ENCODE data around the gene NUDT2. TPM values are rescaled to one million over a fixed set of nuclear protein-coding genes. Genes with fewer than 3 reads are reported as not detected.
"Not testable (repeated sequence)": the region's sequence is repeated elsewhere in the genome, so short reads cannot be mapped to it uniquely, and the experiment has no call there.

Gene NUDT2
- total RNA-seq, 4 donors from 2014 or later = 1.4 to 31.0 (median 9.7) TPM

DNA sequence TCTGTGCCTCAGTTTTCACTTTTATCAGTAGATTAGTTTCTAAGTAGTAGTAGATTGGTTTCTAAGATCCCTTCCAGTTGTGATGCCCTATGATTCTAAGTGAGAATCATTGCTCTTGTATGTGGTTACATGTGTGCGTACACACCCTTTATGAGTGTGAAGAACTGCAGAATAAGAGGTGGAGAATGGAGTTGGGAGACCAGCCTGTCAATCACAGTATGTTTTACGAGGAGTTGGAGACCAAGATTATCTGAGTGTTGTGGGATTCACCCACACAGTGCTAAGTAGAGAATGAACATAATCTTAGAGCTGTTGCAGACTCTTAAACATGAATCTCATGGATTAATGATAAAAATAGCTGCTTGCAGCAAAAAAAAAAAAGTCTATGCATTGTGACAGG is 37.9 kb upstream of the NUDT2 start:
- Histone ChIP-seq H3K4me3 (no peak overlapping the region), H3K27ac (no peak overlapping the region), H3K4me1 (no peaks in the 10 kb centered on the region), H3K9me3 (no peaks in the 10 kb centered on the region), H3K36me3 (no peaks in the 10 kb centered on the region), H3K27me3 (no peaks in the 10 kb centered on the region)
- in situ Hi-C loops (cut with MboI; ENCODE audit: low pct_ligation_motif_present in 1 of 4, low pct_unique_long_range_greater_than_20kb in 1 of 4, low sequenced_read_pairs in 3 of 4) (no loop called here), intact Hi-C loops (cut with DNase I; ENCODE audit: low total_unique reads) (no loop called here)
- TF ChIP-seq POLR2A (IDR thresholded peaks at IDR 0.05) (no peak), EP300 (IDR thresholded peaks at IDR 0.05; ENCODE audit: low read depth) (no peak), POLR2AphosphoS5 (IDR thresholded peaks at IDR 0.05) (no peak)
- TF ChIP-seq, protein P1, sequence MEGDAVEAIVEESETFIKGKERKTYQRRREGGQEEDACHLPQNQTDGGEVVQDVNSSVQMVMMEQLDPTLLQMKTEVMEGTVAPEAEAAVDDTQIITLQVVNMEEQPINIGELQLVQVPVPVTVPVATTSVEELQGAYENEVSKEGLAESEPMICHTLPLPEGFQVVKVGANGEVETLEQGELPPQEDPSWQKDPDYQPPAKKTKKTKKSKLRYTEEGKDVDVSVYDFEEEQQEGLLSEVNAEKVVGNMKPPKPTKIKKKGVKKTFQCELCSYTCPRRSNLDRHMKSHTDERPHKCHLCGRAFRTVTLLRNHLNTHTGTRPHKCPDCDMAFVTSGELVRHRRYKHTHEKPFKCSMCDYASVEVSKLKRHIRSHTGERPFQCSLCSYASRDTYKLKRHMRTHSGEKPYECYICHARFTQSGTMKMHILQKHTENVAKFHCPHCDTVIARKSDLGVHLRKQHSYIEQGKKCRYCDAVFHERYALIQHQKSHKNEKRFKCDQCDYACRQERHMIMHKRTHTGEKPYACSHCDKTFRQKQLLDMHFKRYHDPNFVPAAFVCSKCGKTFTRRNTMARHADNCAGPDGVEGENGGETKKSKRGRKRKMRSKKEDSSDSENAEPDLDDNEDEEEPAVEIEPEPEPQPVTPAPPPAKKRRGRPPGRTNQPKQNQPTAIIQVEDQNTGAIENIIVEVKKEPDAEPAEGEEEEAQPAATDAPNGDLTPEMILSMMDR (IDR thresholded peaks at IDR 0.05) = no peak
- 90 to 100% methylated on average over 2 of the region's 2 CpGs for WGBS, 2 donors (ENCODE audit: low coverage in 1 of 2)
- no peak for DNase-seq

DNA sequence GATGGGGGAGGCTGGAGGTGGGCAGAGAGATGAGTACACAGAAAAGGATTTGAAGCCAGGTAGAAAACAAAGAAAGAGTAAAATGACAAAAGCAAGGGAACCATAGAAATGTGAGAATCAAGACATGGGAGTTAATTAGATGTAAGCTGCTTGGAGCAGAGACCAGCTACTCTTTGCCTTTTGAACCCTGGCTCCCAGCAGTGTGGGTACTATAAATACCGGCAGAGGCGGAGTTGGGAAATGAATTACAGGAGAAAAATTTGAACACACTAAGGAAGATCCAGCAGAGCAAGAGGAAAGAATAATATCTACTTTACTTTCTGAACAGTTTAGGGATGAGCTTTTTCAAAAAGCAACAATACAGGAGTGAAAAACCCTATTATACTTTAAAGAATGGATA is 36.8 kb upstream of the NUDT2 start:
- in situ Hi-C loops (cut with MboI; ENCODE audit: low pct_ligation_motif_present in 1 of 4, low pct_unique_long_range_greater_than_20kb in 1 of 4, low sequenced_read_pairs in 3 of 4) (no loop called here), intact Hi-C loops (cut with DNase I; ENCODE audit: low total_unique reads) (no loop called here)
- H3K27me3 ChIP-seq = no peaks in the 10 kb centered on the region
- no peak for TF ChIP-seq POLR2A (IDR thresholded peaks at IDR 0.05)
- TF ChIP-seq EP300 (IDR thresholded peaks at IDR 0.05; ENCODE audit: low read depth) = no peak
- TF ChIP-seq, protein P1 (IDR thresholded peaks at IDR 0.05) = no peak
- TF ChIP-seq POLR2AphosphoS5 (IDR thresholded peaks at IDR 0.05) = no peak
- H3K4me3 ChIP-seq = no peak overlapping the region
- 38% methylated on average over 2 of the region's 2 CpGs; no CpG with 5 or more reads in 1 of the 2 donors for WGBS, 2 donors (ENCODE audit: low coverage in 1 of 2)
- H3K4me1 ChIP-seq = no peaks in the 10 kb centered on the region
- H3K27ac ChIP-seq = no peak overlapping the region
- H3K36me3 ChIP-seq = no peaks in the 10 kb centered on the region
- DNase-seq = no peak
- no peaks in the 10 kb centered on the region for H3K9me3 ChIP-seq

DNA sequence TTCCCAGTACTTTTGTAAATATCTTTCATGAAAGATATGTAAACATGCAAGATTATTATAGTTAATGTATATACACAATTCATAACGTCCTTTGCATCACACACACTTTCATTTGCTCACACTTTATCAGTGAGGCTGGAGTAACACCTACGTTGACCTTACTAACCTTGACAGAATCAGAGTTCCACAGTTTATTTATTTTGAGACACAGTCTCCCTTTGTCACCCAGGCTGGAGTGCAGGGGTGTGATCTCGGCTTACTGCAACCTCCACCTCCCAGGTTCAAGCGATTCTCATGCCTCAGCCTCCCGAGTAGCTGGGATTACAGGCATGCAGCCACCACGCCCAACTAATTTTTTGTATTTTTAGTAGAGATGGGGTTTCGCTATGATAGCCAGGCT is 28.3 kb upstream of the NUDT2 start:
- H3K4me1 ChIP-seq; H3K4me3 ChIP-seq; H3K27ac ChIP-seq; DNase-seq; H3K27me3 ChIP-seq; intact Hi-C loops (cut with DNase I; ENCODE audit: low total_unique reads); H3K9me3 ChIP-seq; in situ Hi-C loops (cut with MboI; ENCODE audit: low pct_ligation_motif_present in 1 of 4, low pct_unique_long_range_greater_than_20kb in 1 of 4, low sequenced_read_pairs in 3 of 4); H3K36me3 ChIP-seq: not testable (repeated sequence)
- WGBS, 2 donors (ENCODE audit: low coverage in 1 of 2) = 79 to 84% methylated on average over 7 of the region's 7 CpGs

DNA sequence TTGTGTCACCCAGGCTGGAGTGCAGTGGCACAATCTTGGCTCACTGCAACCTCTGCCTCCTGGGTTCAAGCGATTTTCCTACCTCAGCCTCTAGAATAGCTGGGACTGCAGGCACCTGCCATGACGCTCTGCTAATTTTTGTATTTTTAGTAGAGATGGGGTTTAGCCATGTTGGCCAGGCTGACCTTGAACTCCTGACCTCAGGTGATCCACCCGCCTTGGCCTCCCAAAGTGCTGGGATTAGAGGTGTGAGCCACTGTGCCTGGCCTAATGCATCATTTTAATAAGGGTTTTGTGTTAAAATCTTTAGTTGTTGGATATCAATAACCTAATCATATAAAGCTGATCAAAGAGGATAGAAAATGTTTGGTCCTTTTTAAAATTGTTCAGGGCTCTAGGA is 21.1 kb upstream of the NUDT2 start:
- intact Hi-C loops (cut with DNase I; ENCODE audit: low total_unique reads); H3K4me3 ChIP-seq; H3K4me1 ChIP-seq; in situ Hi-C loops (cut with MboI; ENCODE audit: low pct_ligation_motif_present in 1 of 4, low pct_unique_long_range_greater_than_20kb in 1 of 4, low sequenced_read_pairs in 3 of 4); H3K9me3 ChIP-seq; H3K27ac ChIP-seq; DNase-seq; H3K36me3 ChIP-seq; H3K27me3 ChIP-seq: not testable (repeated sequence)
- 94 to 100% methylated on average over 1 to 3 of the region's 3 CpGs for WGBS, 2 donors (ENCODE audit: low coverage in 1 of 2)

DNA sequence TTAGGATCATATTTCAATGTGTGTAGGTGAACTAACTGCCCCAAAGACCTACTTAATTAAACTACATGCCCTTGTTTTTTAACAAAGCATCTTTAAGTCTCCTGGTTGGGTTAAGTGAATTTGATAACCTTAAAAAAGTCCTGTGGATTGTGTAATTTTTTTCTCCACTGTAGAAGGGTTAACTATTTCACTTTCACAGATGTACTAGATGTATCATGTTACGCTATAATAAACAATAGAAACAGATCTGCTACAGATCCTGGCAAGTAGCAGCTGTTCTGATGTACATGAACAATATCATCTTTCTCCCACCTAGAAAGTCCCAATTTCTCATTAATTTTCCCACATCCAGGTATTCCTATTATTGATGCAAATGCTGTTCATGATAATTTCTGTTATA is 19.2 kb upstream of the NUDT2 start:
- Histone ChIP-seq H3K36me3 (no peaks in the 10 kb centered on the region), H3K4me3 (no peak overlapping the region), H3K27me3 (no peaks in the 10 kb centered on the region), H3K4me1 (no peaks in the 10 kb centered on the region), H3K9me3 (no peaks in the 10 kb centered on the region), H3K27ac (no peak overlapping the region)
- WGBS, 2 donors (ENCODE audit: low coverage in 1 of 2) = 89% methylated on average over 1 of the region's 1 CpG
- TF ChIP-seq POLR2A (IDR thresholded peaks at IDR 0.05) (no peak), POLR2AphosphoS5 (IDR thresholded peaks at IDR 0.05) (no peak), EP300 (IDR thresholded peaks at IDR 0.05; ENCODE audit: low read depth) (no peak)
- TF ChIP-seq, protein P1 (IDR thresholded peaks at IDR 0.05) = no peak
- in situ Hi-C loops (cut with MboI; ENCODE audit: low pct_ligation_motif_present in 1 of 4, low pct_unique_long_range_greater_than_20kb in 1 of 4, low sequenced_read_pairs in 3 of 4) = no loop called here
- intact Hi-C loops (cut with DNase I; ENCODE audit: low total_unique reads) = no loop called here
- DNase-seq = no peak

Data from transverse colon (tissue), 4 donors.